ENCODE results near the gene SLC12A8.

SLC12A8 gene

DNA sequence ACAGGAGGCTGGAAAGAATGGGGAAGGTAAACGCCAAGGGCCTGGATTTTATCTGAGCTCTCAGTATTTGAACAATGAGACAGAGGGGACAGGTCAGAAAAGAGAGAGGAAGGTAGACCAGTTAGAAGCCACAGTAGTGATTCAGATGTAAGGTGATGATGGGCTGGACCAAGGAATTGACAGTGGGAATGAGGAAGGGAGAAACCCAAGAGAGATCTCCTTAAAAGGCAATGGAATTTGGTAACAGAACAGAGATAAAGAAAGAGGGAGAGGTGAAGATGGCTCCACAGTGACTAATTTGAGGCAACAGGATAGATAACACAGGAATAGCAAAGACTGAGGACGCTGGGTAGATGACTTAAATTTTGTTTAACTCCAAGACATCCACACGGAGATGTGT lies 145.3 kb downstream of the SLC12A8 start:
- no peak for DNase-seq (ENCODE audit: low spot score)
- in situ Hi-C loops (cut with MboI; ENCODE audit: low sequenced_read_pairs, unreplicated experiment): no loop called here
- TF ChIP-seq CTCF (IDR thresholded peaks at IDR 0.05; ENCODE audit: borderline replicate concordance, control extremely low read depth, extremely low read depth, insufficient read depth, missing control alignments): no peak

DNA sequence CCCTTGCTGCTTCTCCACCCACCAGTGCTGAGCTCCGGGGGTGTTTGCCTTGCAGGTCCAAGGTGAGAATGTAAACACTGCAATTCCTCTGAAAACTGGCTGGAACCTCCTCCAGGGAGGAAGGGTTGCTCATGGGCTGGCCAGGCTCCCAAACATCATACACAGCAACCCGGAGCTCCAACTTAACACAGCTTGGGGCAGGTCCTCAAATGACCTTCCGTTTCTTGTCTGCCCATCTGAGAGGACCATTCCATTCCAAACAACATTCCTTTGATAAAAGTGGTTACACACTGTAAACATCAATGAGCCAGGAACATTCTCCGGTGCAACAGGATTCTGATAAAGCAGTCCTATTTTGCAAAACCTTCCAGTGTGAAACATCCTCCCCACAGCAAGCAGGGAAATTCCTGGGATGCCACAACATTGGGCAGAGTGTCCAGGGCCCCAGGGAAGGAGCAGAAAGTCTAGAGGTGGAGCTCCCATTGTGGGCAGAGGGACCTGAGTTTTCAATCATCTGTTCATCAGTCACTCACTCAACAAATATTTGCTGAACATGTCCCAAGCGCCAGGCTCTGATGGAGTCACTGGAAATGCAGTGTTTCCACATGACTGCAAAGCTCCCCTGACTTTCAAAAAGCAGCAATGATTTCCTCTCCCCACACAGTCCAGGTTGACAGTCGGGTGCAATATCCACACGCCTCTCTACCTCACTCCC lies 149.5 kb downstream of the SLC12A8 start:
- TF ChIP-seq CTCF (IDR thresholded peaks at IDR 0.05; ENCODE audit: borderline replicate concordance, control extremely low read depth, extremely low read depth, insufficient read depth, missing control alignments): no peak
- DNase-seq (ENCODE audit: low spot score): no peak
- in situ Hi-C loops (cut with MboI; ENCODE audit: low sequenced_read_pairs, unreplicated experiment): no loop called here

GRCh38 chr3:125061646-125062045 lies 150.9 kb downstream of the SLC12A8 start:
- TF ChIP-seq CTCF (IDR thresholded peaks at IDR 0.05; ENCODE audit: borderline replicate concordance, control extremely low read depth, extremely low read depth, insufficient read depth, missing control alignments): no peak
- no peak for DNase-seq (ENCODE audit: low spot score)
- in situ Hi-C loops (cut with MboI; ENCODE audit: low sequenced_read_pairs, unreplicated experiment): no loop called here

DNA sequence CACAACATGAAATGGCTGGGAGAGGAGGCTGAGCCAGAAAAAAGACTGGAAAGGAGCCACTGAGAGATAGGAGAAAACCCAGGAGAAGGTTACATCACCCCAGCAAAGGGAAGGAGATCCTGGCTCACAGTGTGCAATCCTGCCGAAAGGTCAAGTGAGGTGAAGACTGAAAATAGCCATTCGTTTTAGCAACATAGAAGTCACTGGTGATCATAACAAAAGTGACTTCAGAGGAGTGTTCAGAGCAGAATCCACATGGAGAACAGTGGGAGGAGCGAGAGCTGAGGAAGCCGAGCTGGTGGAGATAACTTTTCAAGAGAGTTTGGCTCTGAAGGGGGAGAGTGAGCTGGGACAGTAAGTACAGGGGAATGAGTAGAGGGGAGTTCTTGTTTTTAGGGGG lies 151.4 kb downstream of the SLC12A8 start:
- DNase-seq (ENCODE audit: low spot score): no peak
- TF ChIP-seq CTCF (IDR thresholded peaks at IDR 0.05; ENCODE audit: borderline replicate concordance, control extremely low read depth, extremely low read depth, insufficient read depth, missing control alignments): no peak
- in situ Hi-C loops (cut with MboI; ENCODE audit: low sequenced_read_pairs, unreplicated experiment): no loop called here

- no peak for TF ChIP-seq CTCF (IDR thresholded peaks at IDR 0.05; ENCODE audit: borderline replicate concordance, control extremely low read depth, extremely low read depth, insufficient read depth, missing control alignments)
- DNase-seq (ENCODE audit: low spot score): no peak
- in situ Hi-C loops (cut with MboI; ENCODE audit: low sequenced_read_pairs, unreplicated experiment): no loop called here
Measured at GRCh38 chr3:125059488-125060245, 152.9 kb downstream of the SLC12A8 start.

GRCh38 chr3:125058959-125059358 lies 153.6 kb downstream of the SLC12A8 start:
- DNase-seq (ENCODE audit: low spot score): no peak
- TF ChIP-seq CTCF (IDR thresholded peaks at IDR 0.05; ENCODE audit: borderline replicate concordance, control extremely low read depth, extremely low read depth, insufficient read depth, missing control alignments): no peak
- in situ Hi-C loops (cut with MboI; ENCODE audit: low sequenced_read_pairs, unreplicated experiment): no loop called here
